HFF-Myc (cell line): ENCODE measurements around the gene TSPAN18.

Experiments used
- DNase-seq: peaks from one replicate; pipeline ENCODE4 v3.0.0-alpha.2; 2011; ENCODE audit warnings: low read depth; ENCODE audit errors: extremely low read depth
- H3K4me3 ChIP-seq: replicated peaks from 2 replicates; pipeline ENCODE4 v1.5.1; 2011; ENCODE audit warnings: low read depth, mild to moderate bottlenecking, control low read depth, low read length
- TF ChIP-seq, protein P1 (sequence below): IDR thresholded peaks from 2 replicates; pipeline ENCODE4 v1.5.1; 2012; ENCODE audit warnings: mild to moderate bottlenecking, low read depth, low read length, control low read depth; ENCODE audit errors: missing control alignments

Gene TSPAN18

DNA sequence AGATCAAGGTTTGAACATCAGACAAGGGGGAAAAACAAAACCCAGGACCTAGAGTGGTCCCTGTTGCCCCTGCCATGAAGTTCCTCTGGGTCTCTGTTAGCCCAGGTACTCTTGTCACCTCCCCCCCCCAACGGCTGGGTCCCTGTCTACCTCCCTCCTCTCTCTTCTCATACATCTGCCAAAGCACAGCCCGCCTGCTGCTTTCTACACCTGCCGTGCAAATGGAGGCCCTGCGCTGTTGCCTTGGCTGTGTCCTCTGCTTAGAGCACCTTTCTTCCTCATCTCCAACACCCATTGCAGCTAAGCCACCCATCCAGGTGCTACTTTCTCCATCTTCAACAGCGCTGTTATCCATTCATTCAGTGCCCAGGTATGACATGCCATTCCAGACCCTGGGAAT, 124.7 kb downstream of the TSPAN18 start:
- TF ChIP-seq, protein P1, sequence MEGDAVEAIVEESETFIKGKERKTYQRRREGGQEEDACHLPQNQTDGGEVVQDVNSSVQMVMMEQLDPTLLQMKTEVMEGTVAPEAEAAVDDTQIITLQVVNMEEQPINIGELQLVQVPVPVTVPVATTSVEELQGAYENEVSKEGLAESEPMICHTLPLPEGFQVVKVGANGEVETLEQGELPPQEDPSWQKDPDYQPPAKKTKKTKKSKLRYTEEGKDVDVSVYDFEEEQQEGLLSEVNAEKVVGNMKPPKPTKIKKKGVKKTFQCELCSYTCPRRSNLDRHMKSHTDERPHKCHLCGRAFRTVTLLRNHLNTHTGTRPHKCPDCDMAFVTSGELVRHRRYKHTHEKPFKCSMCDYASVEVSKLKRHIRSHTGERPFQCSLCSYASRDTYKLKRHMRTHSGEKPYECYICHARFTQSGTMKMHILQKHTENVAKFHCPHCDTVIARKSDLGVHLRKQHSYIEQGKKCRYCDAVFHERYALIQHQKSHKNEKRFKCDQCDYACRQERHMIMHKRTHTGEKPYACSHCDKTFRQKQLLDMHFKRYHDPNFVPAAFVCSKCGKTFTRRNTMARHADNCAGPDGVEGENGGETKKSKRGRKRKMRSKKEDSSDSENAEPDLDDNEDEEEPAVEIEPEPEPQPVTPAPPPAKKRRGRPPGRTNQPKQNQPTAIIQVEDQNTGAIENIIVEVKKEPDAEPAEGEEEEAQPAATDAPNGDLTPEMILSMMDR = no peak
- DNase-seq = no peak
- H3K4me3 ChIP-seq = no peak overlapping the region

DNA sequence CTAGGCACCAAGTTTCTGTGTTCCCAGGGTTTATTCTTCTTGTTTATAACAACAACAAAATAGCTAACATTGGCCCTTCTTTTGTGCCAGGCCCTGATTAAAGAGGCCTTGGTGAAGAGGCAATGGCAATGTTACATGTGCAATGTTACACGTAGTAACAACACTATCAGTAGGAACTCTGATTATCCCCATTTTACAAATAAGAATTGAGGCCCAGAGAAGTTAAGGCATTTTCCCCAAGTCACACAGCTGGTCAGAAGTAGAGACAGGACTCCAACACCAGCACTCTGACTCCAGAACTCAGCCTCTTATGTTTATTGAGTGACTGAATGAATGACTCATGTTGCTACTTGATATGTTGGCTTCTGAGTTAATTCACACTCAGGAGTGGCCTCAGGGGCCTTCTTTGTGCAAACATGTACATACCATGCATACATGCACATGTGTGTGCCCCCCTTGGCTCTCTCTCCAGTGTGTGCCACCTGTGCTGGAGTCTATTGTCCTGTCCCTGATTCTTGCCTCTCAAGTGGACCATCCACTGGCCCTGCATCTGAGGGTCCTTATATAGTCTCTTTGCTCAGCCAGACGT, 125.5 kb downstream of the TSPAN18 start:
- TF ChIP-seq, protein P1 = no peak
- no peak overlapping the region for H3K4me3 ChIP-seq
- no peak for DNase-seq

DNA sequence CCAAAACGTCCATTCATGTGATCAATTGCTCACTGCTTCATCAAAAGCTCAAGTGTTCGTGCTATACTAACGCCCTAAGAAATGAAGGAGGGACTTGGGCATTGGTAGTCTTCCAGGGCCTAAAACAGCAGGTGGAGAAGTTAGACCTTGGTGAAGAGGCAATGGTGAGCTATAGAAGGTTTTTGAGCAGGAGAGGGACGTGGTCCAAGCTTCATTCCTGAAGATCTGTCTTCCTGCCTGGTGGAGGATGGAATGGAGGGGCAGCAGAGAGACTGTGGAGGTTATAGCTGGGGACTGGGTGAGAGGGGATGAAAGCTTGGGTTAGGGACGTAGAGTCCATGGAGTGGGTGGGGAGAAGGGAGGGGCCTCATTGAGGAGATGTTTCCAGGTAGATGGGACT, 126.2 kb downstream of the TSPAN18 start:
- H3K4me3 ChIP-seq = no peak overlapping the region
- TF ChIP-seq, protein P1 = no peak
- no peak for DNase-seq

DNA sequence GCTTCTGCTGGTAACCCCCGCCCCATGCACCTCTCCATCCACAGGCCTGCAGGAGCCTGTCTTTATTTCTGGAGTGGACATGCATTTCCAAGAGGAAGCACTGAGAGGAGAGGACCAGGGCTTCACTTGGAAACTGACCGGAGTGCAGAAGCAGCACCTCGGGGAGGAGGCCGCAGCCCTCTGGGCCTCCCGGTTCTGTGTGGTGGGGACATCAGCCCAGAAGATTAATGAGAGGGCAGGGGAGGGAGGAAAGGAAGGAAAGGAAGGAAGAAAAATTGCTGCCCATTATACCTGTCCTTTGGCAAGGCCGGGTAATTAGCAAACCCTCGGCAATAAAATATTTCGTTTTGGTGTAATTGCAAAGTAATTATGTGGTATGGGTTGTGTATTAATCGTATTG, 126.9 kb downstream of the TSPAN18 start:
- TF ChIP-seq, protein P1 = no peak
- DNase-seq = no peak
- H3K4me3 ChIP-seq = no peak overlapping the region

DNA sequence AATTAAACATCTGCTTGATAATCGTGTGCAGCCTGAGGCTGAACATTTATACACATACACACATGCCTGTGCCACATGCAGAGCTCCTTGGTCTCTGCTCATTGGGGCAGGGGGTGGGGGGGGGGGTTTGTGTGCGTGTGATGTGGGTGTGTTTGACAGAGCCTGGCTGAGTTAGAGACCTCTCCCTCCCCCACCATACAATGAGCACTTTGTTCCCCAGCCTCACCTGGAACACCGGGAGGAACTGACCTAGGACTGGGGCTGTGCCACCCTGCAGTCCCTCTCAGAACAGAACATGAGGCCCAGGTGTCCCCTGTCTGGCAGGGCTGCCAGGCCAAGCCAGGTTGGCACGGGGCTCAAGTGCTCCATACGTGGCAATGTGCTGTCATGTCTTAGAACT, 127.3 kb downstream of the TSPAN18 start:
- DNase-seq = no peak
- TF ChIP-seq, protein P1 = no peak
- no peak overlapping the region for H3K4me3 ChIP-seq

DNA sequence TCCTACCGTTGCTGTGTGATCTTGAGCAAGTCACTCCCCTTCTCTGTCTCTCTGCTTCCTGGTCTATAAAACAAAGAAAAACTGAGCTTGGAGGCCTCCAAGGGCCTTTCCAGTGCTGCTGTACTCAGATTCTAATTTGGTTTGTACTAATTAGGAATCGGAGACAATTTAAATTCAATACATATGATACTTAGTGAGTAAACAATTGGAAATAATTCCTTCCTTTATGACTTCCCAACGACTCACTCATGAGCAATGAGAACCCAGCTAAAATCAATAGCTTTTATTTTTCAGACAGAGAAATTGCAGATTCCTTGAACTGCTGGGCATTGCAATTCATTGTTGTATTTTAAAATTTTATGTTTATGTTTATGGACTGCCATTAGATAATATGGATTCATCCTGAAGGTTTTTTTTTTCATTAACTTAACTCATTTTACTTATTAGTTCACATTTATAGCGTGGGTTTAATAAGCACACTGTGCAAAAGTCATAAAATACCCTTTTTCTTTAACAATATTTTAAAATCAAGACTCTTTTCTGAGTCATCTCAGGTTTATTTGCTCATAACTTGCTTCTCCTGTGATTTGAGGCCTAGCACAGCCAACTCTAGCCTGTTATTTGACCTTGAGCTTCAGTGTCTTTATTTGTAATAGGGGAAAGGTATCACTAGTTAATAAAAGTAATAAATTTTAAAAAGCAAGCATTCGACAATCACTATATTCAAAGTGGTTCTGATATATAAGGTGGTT, 128.2 kb downstream of the TSPAN18 start:
- DNase-seq = no peak
- H3K4me3 ChIP-seq = no peak overlapping the region
- TF ChIP-seq, protein P1 = no peak
